Endodermal cell (in vitro differentiated cells): Measurements from ENCODE around the gene ZC3H18. TPM values are rescaled to one million over a fixed set of nuclear protein-coding genes. Genes with fewer than 3 reads are reported as not detected.

Experiments
- DNase-seq: peaks from one replicate; pipeline ENCODE4 v3.0.0-alpha.2; 2017
- H3K27ac ChIP-seq: 2 replicates; pipeline ENCODE4 v1.5.1; 2013; ENCODE audit warnings: mild to moderate bottlenecking, low read depth, low read length, moderate library complexity
- H3K27me3 ChIP-seq: 2 replicates; pipeline ENCODE4 v1.6.1; 2013; ENCODE audit warnings: mild to moderate bottlenecking, low read length, moderate library complexity; ENCODE audit not compliant: insufficient read depth, control insufficient read depth, poor library complexity, severe bottlenecking
- H3K36me3 ChIP-seq: 2 replicates; pipeline ENCODE4 v1.7.0; 2013; ENCODE audit warnings: mild to moderate bottlenecking, low read length, moderate library complexity; ENCODE audit not compliant: control insufficient read depth, insufficient read depth
- H3K4me1 ChIP-seq: one replicate; pipeline ENCODE4 v1.7.0; 2013; ENCODE audit warnings: low read length; ENCODE audit not compliant: control insufficient read depth, insufficient read depth
- H3K4me3 ChIP-seq: 2 replicates; pipeline ENCODE4 v1.5.1; 2013; ENCODE audit warnings: mild to moderate bottlenecking, low read length, moderate library complexity
- H3K9ac ChIP-seq: 2 replicates; pipeline ENCODE4 v1.6.1; 2013; ENCODE audit warnings: mild to moderate bottlenecking, low read length, moderate library complexity; ENCODE audit not compliant: poor library complexity, severe bottlenecking; ENCODE audit errors: extremely low read depth
- H3K9me3 ChIP-seq: 2 replicates; pipeline ENCODE4 v1.6.1; 2013; ENCODE audit warnings: mild to moderate bottlenecking, low read length, moderate library complexity; ENCODE audit not compliant: control insufficient read depth
- H3K27ac Mint-ChIP-seq: 2 replicates; pipeline ENCODE4 v1.8.0; 2020; ENCODE audit warnings: mixed read lengths
- H3K27me3 Mint-ChIP-seq: 2 replicates; pipeline ENCODE4 v1.8.0; 2021; ENCODE audit warnings: mild to moderate bottlenecking, mixed read lengths; ENCODE audit not compliant: insufficient read depth
- H3K36me3 Mint-ChIP-seq: 2 replicates; pipeline ENCODE4 v1.8.0; 2020; ENCODE audit warnings: low read depth, mixed read lengths
- H3K4me1 Mint-ChIP-seq: 2 replicates; pipeline ENCODE4 v1.8.0; 2020; ENCODE audit warnings: mixed read lengths
- H3K4me3 Mint-ChIP-seq: 2 replicates; pipeline ENCODE4 v1.8.0; 2020; ENCODE audit warnings: mild to moderate bottlenecking, moderate library complexity, mixed read lengths
- H3K9me3 Mint-ChIP-seq: 2 replicates; pipeline ENCODE4 v1.8.0; 2020; ENCODE audit warnings: mild to moderate bottlenecking, mixed read lengths
- WGBS, 2 experiments: methylation state at CpG; one replicate each; pipeline versions ENCODE4 v1.1.5 to v1.1.7; 2013; ENCODE audit warnings: missing lambda C conversion rate in 2 of 2, mixed read lengths in 1 of 2; ENCODE audit not compliant: insufficient coverage in 1 of 2, insufficient read length in 1 of 2; 5-methylcytosine and 5-hydroxymethylcytosine counted together
- total RNA-seq, 2 donors: library from RNA; stranded (reverse); fragmentation: NEBNext Ultra II Directional in 1 of 2; extraction: Animal tissue kit (Norgen Biotek cat#: 25700) in 1 of 2; gene quantifications; 2 replicates in 1 of 2; 3 replicates in 1 of 2; pipeline ENCODE4 v1.2.1, GENCODE V29; 2021
- TF ChIP-seq, protein P1 (sequence below): fragments of 200-600 bp; sonication (generic); conservative IDR thresholded peaks from 2 replicates; pipeline ENCODE4 v1.5.0; 2021; ENCODE audit warnings: antibody characterized with exemption, mild to moderate bottlenecking

The ZC3H18 gene
- total RNA-seq, 2 donors from 2014 or later, result 75.4 to 76.6 TPM

DNA sequence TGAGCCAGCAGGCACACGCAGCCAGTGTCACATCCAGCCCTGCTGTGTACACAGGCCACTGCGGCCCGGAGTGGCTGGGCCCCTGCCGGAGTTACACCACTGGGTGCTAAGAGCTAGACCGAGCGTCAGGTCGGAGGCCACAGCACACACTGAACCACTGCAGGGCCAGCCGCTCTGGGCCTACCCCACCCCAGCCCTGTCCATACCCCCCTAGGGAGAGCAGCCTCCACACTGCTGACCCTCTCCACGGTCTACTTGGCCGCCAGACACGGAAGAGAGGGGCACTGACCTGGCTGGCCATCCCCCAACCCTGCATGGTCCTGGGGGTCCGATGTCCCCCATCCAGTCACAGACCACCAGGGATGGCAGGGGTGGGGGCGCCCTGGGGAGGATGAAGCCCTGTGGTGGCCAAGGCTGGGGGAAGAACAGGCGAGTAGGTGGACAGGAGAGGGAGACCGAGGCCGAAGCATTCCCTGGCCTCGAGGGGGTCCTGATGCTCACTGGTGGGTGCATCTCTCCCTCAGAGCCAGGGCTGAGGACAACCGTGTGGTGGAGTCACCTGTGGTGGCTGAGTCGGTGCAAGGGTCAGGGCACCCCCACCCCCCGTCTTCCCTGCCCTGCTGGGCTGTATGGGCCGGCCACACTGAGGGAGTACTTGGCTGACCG lies 34.9 kb upstream of the ZC3H18 start:
- no peak overlapping the region for H3K27ac Mint-ChIP-seq
- H3K27me3 Mint-ChIP-seq, result peaks cover 11% of the 10 kb centered on the region
- H3K4me1 Mint-ChIP-seq, result peaks cover 5% of the 10 kb centered on the region
- no peaks in the 10 kb centered on the region for H3K9me3 Mint-ChIP-seq
- H3K36me3 Mint-ChIP-seq, result peaks cover 7% of the 10 kb centered on the region
- TF ChIP-seq, protein P1, sequence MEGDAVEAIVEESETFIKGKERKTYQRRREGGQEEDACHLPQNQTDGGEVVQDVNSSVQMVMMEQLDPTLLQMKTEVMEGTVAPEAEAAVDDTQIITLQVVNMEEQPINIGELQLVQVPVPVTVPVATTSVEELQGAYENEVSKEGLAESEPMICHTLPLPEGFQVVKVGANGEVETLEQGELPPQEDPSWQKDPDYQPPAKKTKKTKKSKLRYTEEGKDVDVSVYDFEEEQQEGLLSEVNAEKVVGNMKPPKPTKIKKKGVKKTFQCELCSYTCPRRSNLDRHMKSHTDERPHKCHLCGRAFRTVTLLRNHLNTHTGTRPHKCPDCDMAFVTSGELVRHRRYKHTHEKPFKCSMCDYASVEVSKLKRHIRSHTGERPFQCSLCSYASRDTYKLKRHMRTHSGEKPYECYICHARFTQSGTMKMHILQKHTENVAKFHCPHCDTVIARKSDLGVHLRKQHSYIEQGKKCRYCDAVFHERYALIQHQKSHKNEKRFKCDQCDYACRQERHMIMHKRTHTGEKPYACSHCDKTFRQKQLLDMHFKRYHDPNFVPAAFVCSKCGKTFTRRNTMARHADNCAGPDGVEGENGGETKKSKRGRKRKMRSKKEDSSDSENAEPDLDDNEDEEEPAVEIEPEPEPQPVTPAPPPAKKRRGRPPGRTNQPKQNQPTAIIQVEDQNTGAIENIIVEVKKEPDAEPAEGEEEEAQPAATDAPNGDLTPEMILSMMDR, result no peak
- DNase-seq, result no peak
- Histone ChIP-seq H3K27ac (no peak overlapping the region), H3K27me3 (no peaks in the 10 kb centered on the region), H3K4me1 (peaks cover 20% of the 10 kb centered on the region), H3K9ac (no peak overlapping the region), H3K9me3 (no peaks in the 10 kb centered on the region), H3K36me3 (no peaks in the 10 kb centered on the region), H3K4me3 (peak overlapping the region; percentile 71)
- WGBS, 2 experiments, result 92 to 98% methylated on average over 14 to 22 of the region's 22 CpGs
- peak overlapping the region; percentile 58 for H3K4me3 Mint-ChIP-seq

DNA sequence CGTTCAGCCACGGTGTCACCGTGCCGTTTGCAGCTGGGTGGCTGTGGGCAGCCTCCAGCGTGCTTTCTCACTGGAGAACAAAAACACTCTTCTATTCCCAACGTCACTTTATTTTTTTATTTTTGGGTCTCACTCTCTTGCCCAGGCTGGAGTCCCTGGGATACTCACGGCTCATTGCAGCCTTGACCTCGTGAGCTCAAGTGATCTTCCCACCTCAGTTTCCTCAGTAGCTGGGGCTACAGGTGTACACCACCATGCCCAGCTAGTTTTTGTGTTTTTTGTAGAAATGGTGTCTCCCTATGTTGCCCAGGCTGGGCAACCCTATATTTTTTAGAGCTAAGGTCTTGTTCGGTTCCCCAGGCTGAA lies 34.4 kb upstream of the ZC3H18 start:
- no peak overlapping the region for H3K9ac ChIP-seq
- Mint-ChIP-seq H3K4me3 (peak overlapping the region; percentile 58), H3K27me3 (peaks cover 11% of the 10 kb centered on the region), H3K4me1 (peaks cover 2% of the 10 kb centered on the region), H3K27ac (no peak overlapping the region), H3K36me3 (peaks cover 4% of the 10 kb centered on the region), H3K9me3 (no peaks in the 10 kb centered on the region)
- no peak for DNase-seq
- H3K27me3 ChIP-seq, result no peaks in the 10 kb centered on the region
- no peak overlapping the region for H3K4me3 ChIP-seq
- 95 to 99% methylated on average over 8 to 9 of the region's 9 CpGs for WGBS, 2 experiments
- no peaks in the 10 kb centered on the region for H3K36me3 ChIP-seq
- TF ChIP-seq, protein P1, result no peak
- no peaks in the 10 kb centered on the region for H3K9me3 ChIP-seq
- H3K27ac ChIP-seq, result no peak overlapping the region
- H3K4me1 ChIP-seq, result peaks cover 15% of the 10 kb centered on the region

DNA sequence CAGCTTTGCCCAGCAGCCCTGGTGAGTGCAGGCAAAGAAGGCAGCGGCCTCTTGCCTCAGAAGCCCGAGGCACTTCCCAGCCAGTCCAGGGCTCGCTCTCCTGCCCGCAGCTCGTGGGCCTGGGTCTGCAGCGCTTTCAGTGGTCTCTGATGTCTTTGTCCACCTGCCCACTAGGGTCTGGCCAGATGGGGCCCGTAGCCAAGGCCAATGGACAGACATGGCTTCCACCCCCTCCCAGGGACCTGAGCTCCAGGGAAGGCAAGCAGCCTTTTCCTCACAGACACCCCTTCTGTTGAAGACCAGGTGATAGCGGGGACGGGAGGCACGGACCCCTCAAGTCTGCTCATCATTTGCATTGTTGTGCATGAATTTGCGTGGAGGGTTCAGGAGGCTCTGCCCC lies 33.7 kb upstream of the ZC3H18 start:
- H3K9ac ChIP-seq, result no peak overlapping the region
- no peak overlapping the region for H3K27ac ChIP-seq
- H3K4me3 ChIP-seq, result no peak overlapping the region
- peaks cover 11% of the 10 kb centered on the region for H3K27me3 Mint-ChIP-seq
- peaks cover 2% of the 10 kb centered on the region for H3K9me3 Mint-ChIP-seq
- TF ChIP-seq, protein P1, result no peak
- H3K36me3 ChIP-seq, result no peaks in the 10 kb centered on the region
- H3K9me3 ChIP-seq, result no peaks in the 10 kb centered on the region
- peaks cover 4% of the 10 kb centered on the region for H3K36me3 Mint-ChIP-seq
- H3K4me1 ChIP-seq, result peaks cover 11% of the 10 kb centered on the region
- no peak for DNase-seq
- 94 to 95% methylated on average over 9 to 11 of the region's 11 CpGs for WGBS, 2 experiments
- H3K27ac Mint-ChIP-seq, result no peak overlapping the region
- no peaks in the 10 kb centered on the region for H3K27me3 ChIP-seq
- H3K4me1 Mint-ChIP-seq, result peaks cover 2% of the 10 kb centered on the region
- H3K4me3 Mint-ChIP-seq, result peak overlapping the region; percentile 58
